Inflammatory macrophage (primary cell): Measurements from ENCODE around the gene THSD7B.
"Not testable (repeated sequence)": the region's sequence is repeated elsewhere in the genome, so short reads cannot be mapped to it uniquely, and the experiment has no call there.

Source experiments
- DNase-seq, 2 donors: peaks; one replicate each; pipeline ENCODE4 v3.0.0-alpha.2; 2020 to 2022

THSD7B gene

GRCh38 chr2:137291836-137292570, 526.7 kb downstream of the THSD7B start:
- DNase-seq, result no peak

- DNase-seq, result no peak
Observed at GRCh38 chr2:137298377-137298776, 533.0 kb downstream of the THSD7B start.

- DNase-seq, result no peak
Observed at GRCh38 chr2:137300987-137301386, 535.6 kb downstream of the THSD7B start.

- no peak for DNase-seq
Observed at GRCh38 chr2:137302957-137303356, 537.6 kb downstream of the THSD7B start.

GRCh38 chr2:137316075-137316474, 550.7 kb downstream of the THSD7B start:
- no peak for DNase-seq

GRCh38 chr2:137321566-137321965, 556.2 kb downstream of the THSD7B start:
- no peak for DNase-seq

GRCh38 chr2:137331562-137331961, 566.2 kb downstream of the THSD7B start:
- not testable (repeated sequence) for DNase-seq

- DNase-seq, result no peak
Observed at GRCh38 chr2:137333386-137334165, 568.2 kb downstream of the THSD7B start.

GRCh38 chr2:137336067-137336466, 570.7 kb downstream of the THSD7B start:
- no peak for DNase-seq

- DNase-seq, result no peak
Observed at GRCh38 chr2:137339051-137339450, 573.7 kb downstream of the THSD7B start.

- DNase-seq, result no peak
Observed at GRCh38 chr2:137345994-137346393, 580.6 kb downstream of the THSD7B start.

- no peak for DNase-seq
Observed at GRCh38 chr2:137348301-137348700, 583.0 kb downstream of the THSD7B start.

- DNase-seq, result no peak
Observed at GRCh38 chr2:137357634-137358033, 592.3 kb downstream of the THSD7B start.

GRCh38 chr2:137367361-137367760, 602.0 kb downstream of the THSD7B start:
- no peak for DNase-seq

- DNase-seq, result no peak
Observed at GRCh38 chr2:137369106-137369505, 603.8 kb downstream of the THSD7B start.

- DNase-seq, result no peak
Observed at GRCh38 chr2:137379186-137379585, 613.8 kb downstream of the THSD7B start.

- DNase-seq, result no peak
Observed at GRCh38 chr2:137380610-137381009, 615.3 kb downstream of the THSD7B start.

GRCh38 chr2:137381731-137382130, 616.4 kb downstream of the THSD7B start:
- DNase-seq, result no peak

- DNase-seq, result no peak
Observed at GRCh38 chr2:137383391-137383790, 618.0 kb downstream of the THSD7B start.

- DNase-seq, result no peak
Observed at GRCh38 chr2:137387044-137387443, 621.7 kb downstream of the THSD7B start.

- no peak for DNase-seq
Observed at GRCh38 chr2:137405496-137405895, 640.2 kb downstream of the THSD7B start.

GRCh38 chr2:137411585-137411984, 646.2 kb downstream of the THSD7B start:
- DNase-seq, result no peak

- no peak for DNase-seq
Observed at GRCh38 chr2:137420744-137421143, 655.4 kb downstream of the THSD7B start.

- no peak for DNase-seq
Observed at GRCh38 chr2:137435162-137435561, 669.8 kb downstream of the THSD7B start.
